ENCODE measurements around the gene GDPD1. TPM values are rescaled to one million over a fixed set of nuclear protein-coding genes. Genes with fewer than 3 reads are reported as not detected.
"Not testable (repeated sequence)": the region's sequence is repeated elsewhere in the genome, so short reads cannot be mapped to it uniquely, and the experiment has no call there.

GDPD1 gene
- total RNA-seq, 1 donor from 2014 or later = 0.92 TPM

- no peak for DNase-seq (ENCODE audit: low read depth)
- peak; percentile 78 for TF ChIP-seq CTCF (conservative IDR thresholded peaks at IDR 0.05; ENCODE audit: low read depth, low read length)
- no peak overlapping the region for H3K4me3 ChIP-seq (ENCODE audit: low read depth, low read length)
Measured at GRCh38 chr17:59311051-59311468, 90.7 kb downstream of the GDPD1 start.

GRCh38 chr17:59311521-59311920 is 91.2 kb downstream of the GDPD1 start:
- H3K4me3 ChIP-seq (ENCODE audit: low read depth, low read length); DNase-seq (ENCODE audit: low read depth): not testable (repeated sequence)

GRCh38 chr17:59315866-59316265 is 95.6 kb downstream of the GDPD1 start:
- no peak for DNase-seq (ENCODE audit: low read depth)
- H3K4me3 ChIP-seq (ENCODE audit: low read depth, low read length) = no peak overlapping the region
- TF ChIP-seq CTCF (conservative IDR thresholded peaks at IDR 0.05; ENCODE audit: low read depth, low read length) = no peak

Other genes starting within 250 kb of the GDPD1 start
- gene TRIM37, start 113.6 kb upstream of the GDPD1 start, total RNA-seq = 22.9 and 25.3 TPM in 2 replicates
- gene SKA2, start 65.3 kb upstream of the GDPD1 start, total RNA-seq = 93.5 and 113 TPM in 2 replicates
- 54.4 and 75.6 TPM in 2 replicates for gene PRR11, start 64.8 kb upstream of the GDPD1 start, total RNA-seq
- gene SMG8, start 10.5 kb upstream of the GDPD1 start, total RNA-seq = 10.9 and 21.8 TPM in 2 replicates
- 2.5 and 6.4 TPM in 2 replicates for gene YPEL2, start 111.1 kb downstream of the GDPD1 start, total RNA-seq

Data from epithelial cell of proximal tubule (primary cell).